Measurements from ENCODE around the gene CCL18. TPM values are rescaled to one million over a fixed set of nuclear protein-coding genes. Genes with fewer than 3 reads are reported as not detected.

CCL18 gene
- total and polyA plus RNA-seq, 2 of the 8 experiments (the other 6 are each of a cell fraction or from before 2014, with no cell fraction given): not detected

GRCh38 chr17:36085765-36086164 lies 21.7 kb downstream of the CCL18 start:
- TF ChIP-seq BACH1 (IDR thresholded peaks at IDR 0.05; ENCODE audit: low read length) (no peak), CEBPB (IDR thresholded peaks at IDR 0.05; ENCODE audit: low read depth, low read length) (peak; percentile 72; the same call in 1 of the 2 replicates), SUZ12 (IDR thresholded peaks at IDR 0.05; ENCODE audit: low read length) (no peak), YY1 (IDR thresholded peaks at IDR 0.05; ENCODE audit: low read depth, low read length) (no peak), HDAC2 (IDR thresholded peaks at IDR 0.05; ENCODE audit: borderline replicate concordance in 1 of 2, low read depth in 2 of 2, low read length in 2 of 2) (no peak)
- DNase-seq (ENCODE audit: low read depth in 1 of 2, low spot score in 2 of 2): no peak
- H3K4me3 ChIP-seq (ENCODE audit: extremely low read depth in 1 of 4, insufficient read depth in 2 of 4, low read depth in 3 of 4, low read length in 4 of 4): no peak overlapping the region
- H2AFZ ChIP-seq (ENCODE audit: low read length): peak overlapping the region; percentile 13; the same call in 1 of the 2 replicates
- no peak overlapping the region for H4K5ac ChIP-seq (ENCODE audit: insufficient read length, low read depth, low read length)
- H3K4me1 ChIP-seq (replicated peaks in 1 of 4; ENCODE audit: control insufficient read depth in 3 of 4, insufficient read depth in 4 of 4, low read length in 3 of 4): no peaks in the 10 kb centered on the region
- no peak overlapping the region for H2BK5ac ChIP-seq (ENCODE audit: low read depth, low read length)
- no peak overlapping the region for H2BK15ac ChIP-seq (ENCODE audit: low read length)
- 81% methylated on average over 1 of the region's 1 CpG; no CpG with 5 or more reads in 1 of the 2 experiments for WGBS, 2 experiments (ENCODE audit: extremely low coverage in 1 of 2, insufficient coverage in 1 of 2, insufficient read length in 1 of 2, insufficient replicate concordance in 2 of 2, low coverage in 1 of 2, low lambda C conversion rate in 2 of 2, missing lambda C conversion rate in 1 of 2)
- no peak overlapping the region for H3K4ac ChIP-seq (replicated peaks; ENCODE audit: insufficient read length, low read depth, low read length)
- H3K9me3 ChIP-seq (ENCODE audit: insufficient read depth in 2 of 2, low read depth in 1 of 2, low read length in 1 of 2): no peaks in the 10 kb centered on the region
- H3K9ac ChIP-seq (replicated peaks in 1 of 4; ENCODE audit: extremely low read depth in 1 of 4, low read depth in 3 of 4, low read length in 3 of 4): no peak overlapping the region
- no peaks in the 10 kb centered on the region for H4K20me1 ChIP-seq (replicated peaks in 1 of 2; ENCODE audit: control insufficient read depth in 1 of 2, insufficient read depth in 2 of 2, low read length in 2 of 2)
- no peaks in the 10 kb centered on the region for H3K79me2 ChIP-seq (ENCODE audit: control insufficient read depth in 1 of 2, insufficient read depth in 2 of 2, low read length in 2 of 2)
- H3K36me3 ChIP-seq (ENCODE audit: control insufficient read depth in 2 of 4, insufficient read depth in 4 of 4, low read length in 3 of 4): no peaks in the 10 kb centered on the region
- H4K91ac ChIP-seq (replicated peaks; ENCODE audit: insufficient read length, low read length): no peak overlapping the region
- POLR2A ChIA-PET (ENCODE audit: partially characterized antibody): interaction anchor here (0.6 kb wide), 1 partner anchor 641 kb away, joined by 3 read pairs; no protein-coding TSS in a partner anchor
- H3K4me2 ChIP-seq (ENCODE audit: insufficient read depth in 1 of 2, low read depth in 2 of 2, low read length in 2 of 2): no peak overlapping the region
- H3K56ac ChIP-seq (replicated peaks; ENCODE audit: insufficient read length, low read depth, low read length): no peak overlapping the region
- no peak overlapping the region for H3K14ac ChIP-seq (ENCODE audit: insufficient read length)
- H4K8ac ChIP-seq (ENCODE audit: extremely low read depth, insufficient read depth, low read length): no peak overlapping the region
- H3K23ac ChIP-seq (ENCODE audit: insufficient read length): no peak overlapping the region
- CTCF ChIA-PET (ENCODE audit: partially characterized antibody): interaction anchor here (1.1 to 1.3 kb wide), 2 partner anchors 10 to 13 kb away, joined by 4 to 5 read pairs; no protein-coding TSS in a partner anchor
- no peak for FAIRE-seq
- no peak overlapping the region for H2AK5ac ChIP-seq (ENCODE audit: low read depth, low read length)
- no peak overlapping the region for H3K27ac ChIP-seq (ENCODE audit: low read depth, low read length)
- H2BK20ac ChIP-seq (ENCODE audit: low read length): no peak overlapping the region
- no peaks in the 10 kb centered on the region for H3K27me3 ChIP-seq (replicated peaks in 1 of 4; ENCODE audit: control insufficient read depth in 3 of 4, extremely low read depth in 1 of 4, insufficient read depth in 3 of 4, low read length in 3 of 4)
- H2BK120ac ChIP-seq (replicated peaks; ENCODE audit: low read depth, low read length): no peak overlapping the region
- H2BK12ac ChIP-seq (ENCODE audit: low read depth, low read length): no peak overlapping the region
- H3K23me2 ChIP-seq (ENCODE audit: low read depth, low read length): no peaks in the 10 kb centered on the region
- H3K79me1 ChIP-seq (ENCODE audit: low read depth, low read length): no peaks in the 10 kb centered on the region
- no peak overlapping the region for H3K18ac ChIP-seq (ENCODE audit: extremely low read depth, low read length)

Measured in H1 (cell line).